K562 (cell line): ENCODE results near the gene HPS1. TPM values are rescaled to one million over a fixed set of nuclear protein-coding genes. Genes with fewer than 3 reads are reported as not detected.

ENCODE experiments used
- ARID1B ChIP-seq: fragments of 450-650 bp; IDR thresholded peaks from 2 replicates; pipeline ENCODE4 v1.6.1; 2016; ENCODE audit warnings: antibody characterized with exemption, mild to moderate bottlenecking, inconsistent platforms
- CCNT2 ChIP-seq: IDR thresholded peaks from 2 replicates; pipeline ENCODE4 v1.6.1; 2011; ENCODE audit warnings: borderline replicate concordance, low read depth, mild to moderate bottlenecking, moderate library complexity, mixed read lengths, low read length; ENCODE audit not compliant: insufficient read length; ENCODE audit errors: extremely low read depth
- CUX1 ChIP-seq: fragments of 200-800 bp; sonication (Bioruptor generic); IDR thresholded peaks from 2 replicates; pipeline ENCODE4 v1.6.1; 2016; ENCODE audit warnings: missing genetic modification characterization, missing compliant biosample characterization
- EP400 ChIP-seq: fragments of 450-650 bp; IDR thresholded peaks from 2 replicates; pipeline ENCODE4 v1.6.1; 2017; ENCODE audit warnings: antibody characterized with exemption, mild to moderate bottlenecking, moderate library complexity
- HLTF ChIP-seq: fragments of 450-650 bp; IDR thresholded peaks from 2 replicates; pipeline ENCODE4 v1.6.1; 2016
- JUN ChIP-seq, 2 experiments: sonication (generic) in 1 of 2; formaldehyde crosslinking in 1 of 2; IDR thresholded peaks; 2 replicates each; pipeline versions ENCODE4 v1.6.1 to v1.8.0; 2012 to 2022; ENCODE audit warnings: borderline replicate concordance in 2 of 2, mild to moderate bottlenecking in 2 of 2, improper control_type of control experiment in 1 of 2, low read depth in 1 of 2, low read length in 1 of 2, missing genetic modification reagents in 1 of 2
- MAZ ChIP-seq, 2 experiments: fragments of 450-650 bp in 1 of 2; sonication (generic) in 1 of 2; formaldehyde crosslinking; IDR thresholded peaks in 1 of 2; conservative IDR thresholded peaks in 1 of 2; 2 replicates each; pipeline versions ENCODE4 v1.4.0 to v1.5.0; 2020; ENCODE audit warnings: mild to moderate bottlenecking in 1 of 2, missing genetic modification reagents in 1 of 2
- NR4A1 ChIP-seq, 2 experiments: fragments of 250-450 bp in 1 of 2; fragments of 450-650 bp in 1 of 2; sonication (Bioruptor Pico) in 1 of 2; IDR thresholded peaks; 2 replicates each; pipeline versions ENCODE4 v1.4.0 to v1.6.1; 2016 to 2020; ENCODE audit warnings: mild to moderate bottlenecking in 2 of 2, missing compliant biosample characterization in 1 of 2, missing genetic modification characterization in 1 of 2, moderate library complexity in 1 of 2
- SOX6 ChIP-seq: fragments of 450-650 bp; IDR thresholded peaks from 2 replicates; pipeline ENCODE4 v1.6.1; 2014; ENCODE audit warnings: mild to moderate bottlenecking
- U2AF1 ChIP-seq: fragments of 200-400 bp; formaldehyde crosslinking; optimal IDR thresholded peaks from 2 replicates; pipeline ENCODE3; 2017; ENCODE audit warnings: mild to moderate bottlenecking, low read depth, low read length, moderate library complexity
- ZNF24 ChIP-seq: fragments of 450-650 bp; IDR thresholded peaks from 2 replicates; pipeline ENCODE4 v1.6.1; 2016
- ZNF263 ChIP-seq: sonication (generic); formaldehyde crosslinking; IDR thresholded peaks from 2 replicates; pipeline ENCODE4 v1.8.0; 2022; ENCODE audit warnings: mild to moderate bottlenecking, missing genetic modification reagents, borderline replicate concordance
- ZNF512 ChIP-seq: IDR thresholded peaks from 2 replicates; pipeline ENCODE4 v1.6.1; 2016; ENCODE audit warnings: missing genetic modification characterization, missing compliant biosample characterization
- ZNF75A ChIP-seq: fragments of 450-650 bp; formaldehyde crosslinking; IDR thresholded peaks from 2 replicates; pipeline ENCODE4 v1.4.0; 2020; ENCODE audit warnings: mild to moderate bottlenecking
- polyA plus RNA-seq, 8 experiments: library from polyadenylated mRNA; depleted of rRNA in 4 of 8; stranded (reverse) in 5 of 8; unstranded in 3 of 8; fragments of >200 nt; fragmentation: Nextera tagmentation in 2 of 8; fragmentation: Illumina TruSeq in 1 of 8; extraction: Ambion mirVana in 2 of 8; extraction: Trizol in 1 of 8; gene quantifications; 2 replicates each; pipeline versions ENCODE4 v1.2.1 to v1.2.3, GENCODE V29; 2011 to 2014; ENCODE audit warnings: inconsistent platforms in 1 of 8, missing spikeins in 1 of 8
- total RNA-seq, 7 experiments: library from RNA; depleted of rRNA in 6 of 7; stranded (reverse); fragments of >200 nt in 6 of 7; fragmentation: Illumina TruSeq in 2 of 7; extraction: Trizol in 2 of 7; gene quantifications; 2 replicates each; pipeline versions ENCODE4 v1.2.1 to v1.2.3, GENCODE V29; 2011 to 2021; ENCODE audit warnings: low replicate concordance in 1 of 7
- TF ChIP-seq, protein P1 (sequence below): fragments of 450-650 bp; formaldehyde crosslinking; IDR thresholded peaks from 2 replicates; pipeline ENCODE4 v1.4.0; 2020; ENCODE audit warnings: mild to moderate bottlenecking, moderate library complexity
- TF ChIP-seq, protein P2 (sequence below): fragments of 450-650 bp; IDR thresholded peaks from 2 replicates; pipeline ENCODE4 v1.6.1; 2016; ENCODE audit warnings: mild to moderate bottlenecking

Gene HPS1
- total and polyA plus RNA-seq, 9 of the 15 experiments (the other 6 are each of a cell fraction or from before 2014, with no cell fraction given) = 18.1 to 43.6 (median 26.3) TPM

DNA sequence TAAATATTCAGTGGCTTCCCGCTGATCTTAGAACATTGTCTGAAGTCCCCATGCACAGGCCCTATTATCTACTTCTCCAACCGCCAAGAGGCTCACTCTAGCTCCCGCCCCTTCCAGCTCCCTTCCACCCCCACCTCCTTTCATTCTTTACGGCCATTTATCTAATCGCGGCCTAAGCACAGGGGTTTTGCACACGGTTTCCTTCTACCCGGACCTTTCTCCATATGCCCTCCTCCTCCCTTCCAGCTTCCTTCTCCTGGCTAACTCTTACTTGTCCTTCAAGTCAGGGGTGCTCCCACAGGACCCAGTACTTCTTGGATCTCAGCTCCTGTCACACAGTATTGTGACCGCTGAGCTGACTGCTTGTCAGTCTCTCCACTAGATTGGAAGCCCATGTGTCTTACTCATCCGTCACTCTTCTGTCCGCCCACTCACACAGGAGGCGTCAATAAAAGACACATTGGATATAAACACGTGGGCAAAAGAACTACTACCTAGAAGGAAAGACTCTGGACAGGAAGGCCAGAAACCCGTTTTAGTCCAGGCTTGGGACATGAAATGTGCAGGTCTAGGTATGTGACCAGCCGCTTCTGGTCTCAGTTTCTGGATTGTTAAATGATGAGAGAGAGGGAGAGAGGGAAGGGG is 20.2 kb upstream of the HPS1 start (continued):
- TF ChIP-seq CUX1 = no peak
- TF ChIP-seq MAZ (CRISPR knock-in tag; conservative IDR thresholded peaks at IDR 0.05 in 1 of 2, IDR thresholded peaks at IDR 0.05 in 1 of 2) = peak in 1 of 2 experiments; percentile 58; a peak in 2 of 4 replicates
- no peak for TF ChIP-seq ZNF512 (tag)
- 0 out of 2 replicates have a peak, but pooled peaks have one; percentile 4 for TF ChIP-seq JUN (IDR thresholded peaks at IDR 0.05; ENCODE audit: borderline replicate concordance, low read depth, low read length)
- no peak for TF ChIP-seq JUN (CRISPR knock-in tag; IDR thresholded peaks at IDR 0.05; ENCODE audit: borderline replicate concordance)
- no peak for TF ChIP-seq NR4A1 (CRISPR knock-in tag; IDR thresholded peaks at IDR 0.05)
- TF ChIP-seq NR4A1 (tag; IDR thresholded peaks at IDR 0.05) = peak; percentile 59; the same call in 1 of the 2 replicates
- peak; percentile 41; the same call in 1 of the 2 replicates for TF ChIP-seq HLTF
- TF ChIP-seq EP400 = peak; percentile 68
- TF ChIP-seq CCNT2 = no peak
- TF ChIP-seq, protein P1, sequence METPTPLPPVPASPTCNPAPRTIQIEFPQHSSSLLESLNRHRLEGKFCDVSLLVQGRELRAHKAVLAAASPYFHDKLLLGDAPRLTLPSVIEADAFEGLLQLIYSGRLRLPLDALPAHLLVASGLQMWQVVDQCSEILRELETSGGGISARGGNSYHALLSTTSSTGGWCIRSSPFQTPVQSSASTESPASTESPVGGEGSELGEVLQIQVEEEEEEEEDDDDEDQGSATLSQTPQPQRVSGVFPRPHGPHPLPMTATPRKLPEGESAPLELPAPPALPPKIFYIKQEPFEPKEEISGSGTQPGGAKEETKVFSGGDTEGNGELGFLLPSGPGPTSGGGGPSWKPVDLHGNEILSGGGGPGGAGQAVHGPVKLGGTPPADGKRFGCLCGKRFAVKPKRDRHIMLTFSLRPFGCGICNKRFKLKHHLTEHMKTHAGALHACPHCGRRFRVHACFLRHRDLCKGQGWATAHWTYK (CRISPR knock-in tag) = 0 out of 2 replicates have a peak, but pooled peaks have one; percentile 29
- TF ChIP-seq ZNF75A (CRISPR knock-in tag) = no peak
- no peak for TF ChIP-seq U2AF1
- TF ChIP-seq, protein P2, sequence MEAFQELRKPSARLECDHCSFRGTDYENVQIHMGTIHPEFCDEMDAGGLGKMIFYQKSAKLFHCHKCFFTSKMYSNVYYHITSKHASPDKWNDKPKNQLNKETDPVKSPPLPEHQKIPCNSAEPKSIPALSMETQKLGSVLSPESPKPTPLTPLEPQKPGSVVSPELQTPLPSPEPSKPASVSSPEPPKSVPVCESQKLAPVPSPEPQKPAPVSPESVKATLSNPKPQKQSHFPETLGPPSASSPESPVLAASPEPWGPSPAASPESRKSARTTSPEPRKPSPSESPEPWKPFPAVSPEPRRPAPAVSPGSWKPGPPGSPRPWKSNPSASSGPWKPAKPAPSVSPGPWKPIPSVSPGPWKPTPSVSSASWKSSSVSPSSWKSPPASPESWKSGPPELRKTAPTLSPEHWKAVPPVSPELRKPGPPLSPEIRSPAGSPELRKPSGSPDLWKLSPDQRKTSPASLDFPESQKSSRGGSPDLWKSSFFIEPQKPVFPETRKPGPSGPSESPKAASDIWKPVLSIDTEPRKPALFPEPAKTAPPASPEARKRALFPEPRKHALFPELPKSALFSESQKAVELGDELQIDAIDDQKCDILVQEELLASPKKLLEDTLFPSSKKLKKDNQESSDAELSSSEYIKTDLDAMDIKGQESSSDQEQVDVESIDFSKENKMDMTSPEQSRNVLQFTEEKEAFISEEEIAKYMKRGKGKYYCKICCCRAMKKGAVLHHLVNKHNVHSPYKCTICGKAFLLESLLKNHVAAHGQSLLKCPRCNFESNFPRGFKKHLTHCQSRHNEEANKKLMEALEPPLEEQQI = 0 out of 2 replicates have a peak, but pooled peaks have one; percentile 13
- TF ChIP-seq ARID1B = peak; percentile 76
- TF ChIP-seq SOX6 = no peak; the same call in 1 of the 2 replicates
- TF ChIP-seq ZNF24 = no peak
- TF ChIP-seq ZNF263 (CRISPR knock-in tag) = peak; percentile 82
